ENCODE measurements around the gene ABCG2. TPM values are rescaled to one million over a fixed set of nuclear protein-coding genes. Genes with fewer than 3 reads are reported as not detected.

Gene ABCG2
- total and polyA plus RNA-seq, 2 of the 8 experiments (the other 6 are each of a cell fraction or from before 2014, with no cell fraction given): 2.4 to 4.6 TPM

DNA sequence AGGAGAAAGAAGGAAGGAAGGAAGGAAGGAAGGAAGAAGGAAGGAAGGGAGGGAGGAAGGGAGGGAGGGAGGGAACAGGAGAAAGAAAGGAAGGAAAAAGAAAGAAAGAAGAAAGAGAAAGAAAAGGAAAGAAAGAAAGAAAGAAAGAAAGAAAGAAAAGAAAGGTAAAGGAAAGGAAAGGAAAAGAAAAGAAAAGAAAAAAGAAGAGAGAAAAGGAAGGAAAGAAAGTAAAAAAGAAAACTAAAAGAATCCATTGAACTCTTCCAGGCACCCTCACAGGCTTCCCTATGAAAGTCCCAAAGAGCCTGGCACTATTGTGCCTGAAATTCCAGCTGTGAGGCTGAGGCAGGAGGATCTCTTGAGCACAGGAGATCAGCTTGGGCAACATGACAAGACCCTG is 11.5 kb downstream of the ABCG2 start (continued):
- TF ChIP-seq PHF8 (conservative IDR thresholded peaks at IDR 0.05; ENCODE audit: low read depth, low read length) (no peak), SP2 (IDR thresholded peaks at IDR 0.05; ENCODE audit: low read length) (no peak), ZNF274 (IDR thresholded peaks at IDR 0.05; ENCODE audit: borderline replicate concordance, extremely low read depth, low read length) (no peak), JUND (IDR thresholded peaks at IDR 0.05; ENCODE audit: low read length) (no peak), CHD2 (IDR thresholded peaks at IDR 0.05; ENCODE audit: low read length) (no peak), CHD1 (IDR thresholded peaks at IDR 0.05; ENCODE audit: low read depth, low read length) (no peak)
